Measurements from ENCODE around the gene GGN. TPM values are rescaled to one million over a fixed set of nuclear protein-coding genes. Genes with fewer than 3 reads are reported as not detected.

Gene GGN
- total RNA-seq, 1 experiment from 2014 or later: 0.47 TPM

- ATAC-seq (no peak), DNase-seq (ENCODE audit: low read depth, low spot score) (no peak)
- TF ChIP-seq ZFX (IDR thresholded peaks at IDR 0.05) (no peak), ATF3 (IDR thresholded peaks at IDR 0.05) (no peak), CEBPB (IDR thresholded peaks at IDR 0.05; ENCODE audit: low read depth) (no peak), FOSL1 (IDR thresholded peaks at IDR 0.05; ENCODE audit: low read depth) (no peak), SRF (IDR thresholded peaks at IDR 0.05; ENCODE audit: low read depth) (no peak), REST (IDR thresholded peaks at IDR 0.05; ENCODE audit: low read depth) (no peak), SIN3A (IDR thresholded peaks at IDR 0.05; ENCODE audit: low read depth) (no peak), ELF1 (IDR thresholded peaks at IDR 0.05; ENCODE audit: borderline replicate concordance, low read depth) (no peak), ZNF274 (IDR thresholded peaks at IDR 0.05; ENCODE audit: low read depth, low read length) (no peak)
- TF ChIP-seq, protein P1, sequence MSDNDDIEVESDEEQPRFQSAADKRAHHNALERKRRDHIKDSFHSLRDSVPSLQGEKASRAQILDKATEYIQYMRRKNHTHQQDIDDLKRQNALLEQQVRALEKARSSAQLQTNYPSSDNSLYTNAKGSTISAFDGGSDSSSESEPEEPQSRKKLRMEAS (IDR thresholded peaks at IDR 0.05): no peak
- H3K4me3 ChIP-seq (replicated peaks in 1 of 2; ENCODE audit: low read depth in 1 of 2, low read length in 2 of 2): no peak overlapping the region
- no peak overlapping the region for H3K4me2 ChIP-seq (ENCODE audit: low read length)
- no peaks in the 10 kb centered on the region for H3K79me2 ChIP-seq (ENCODE audit: insufficient read depth, low read length)
- intact Hi-C loops (cut with micrococcal nuclease): no loop called here
- no peaks in the 10 kb centered on the region for H3K9me2 ChIP-seq (ENCODE audit: insufficient read depth)
- H4K20me1 ChIP-seq (ENCODE audit: insufficient read depth): no peaks in the 10 kb centered on the region
- no TSS peak for BruUV-seq (replicated peaks)
- no peaks in the 10 kb centered on the region for H3K27me3 ChIP-seq (ENCODE audit: insufficient read depth, low read length)
- H3K36me3 ChIP-seq (ENCODE audit: control insufficient read depth in 1 of 2, insufficient read depth in 2 of 2, low read length in 2 of 2): no peaks in the 10 kb centered on the region
- H3K4me1 ChIP-seq (ENCODE audit: control insufficient read depth in 1 of 2, insufficient read depth in 2 of 2, low read length in 2 of 2): peaks cover 14 to 16% of the 10 kb centered on the region in 2 experiments; a peak in 3 of 4 replicates
- H2AFZ ChIP-seq (ENCODE audit: low read depth, low read length, poor library complexity, severe bottlenecking): no peak overlapping the region
- H3K9ac ChIP-seq (ENCODE audit: low read length): no peak overlapping the region
- ChIA-PET CTCF (interaction anchor here (1.8 kb wide), 1 partner anchor 19 kb away, joined by 5 read pairs; the partner anchor contains the start of gene FAM98C), POLR2A (no interaction called here), RAD21 (ENCODE audit: low non-redundant PET in 1 of 2, low total read pairs in 2 of 2, uncharacterized antibody in 2 of 2, unreplicated experiment in 2 of 2) (no interaction called here)
- no peaks in the 10 kb centered on the region for H3K9me3 ChIP-seq (ENCODE audit: control insufficient read depth in 1 of 2, insufficient read depth in 1 of 2, low read depth in 1 of 2, low read length in 2 of 2)
- H3K27ac ChIP-seq (ENCODE audit: low read depth, low read length): no peak overlapping the region
Measured at GRCh38 chr19:38421856-38422255, 34.0 kb upstream of the GGN start.

All from HCT116 (cell line).